HepG2 (cell line): ENCODE results near the gene NACC2. TPM values are rescaled to one million over a fixed set of nuclear protein-coding genes. Genes with fewer than 3 reads are reported as not detected.

Experiments
- ERF ChIP-seq: IDR thresholded peaks from 2 replicates; pipeline ENCODE4 v1.6.1; 2018; ENCODE audit warnings: missing biosample characterization, missing genetic modification reagents
- NONO ChIP-seq, 2 experiments: fragments of 450-650 bp in 1 of 2; sonication (generic) in 1 of 2; formaldehyde crosslinking in 1 of 2; IDR thresholded peaks in 1 of 2; conservative IDR thresholded peaks in 1 of 2; 2 replicates each; pipeline versions ENCODE4 v1.6.1 to v1.8.0; 2017 to 2022; ENCODE audit warnings: mild to moderate bottlenecking in 1 of 2, missing genetic modification reagents in 1 of 2, moderate library complexity in 1 of 2
- POLR2A ChIP-seq, 2 experiments: IDR thresholded peaks; 2 replicates each; pipeline ENCODE4 v1.6.1; 2011; ENCODE audit warnings: low read depth in 2 of 2, low read length in 2 of 2, mild to moderate bottlenecking in 1 of 2, moderate library complexity in 1 of 2; ENCODE audit not compliant: insufficient read depth in 1 of 2
- PTBP1 ChIP-seq: fragments of 200-400 bp; formaldehyde crosslinking; IDR thresholded peaks from 2 replicates; pipeline ENCODE4 v1.6.1; 2018; ENCODE audit warnings: low read length, low read depth; ENCODE audit not compliant: poor library complexity, severe bottlenecking
- RARG ChIP-seq: sonication (generic); formaldehyde crosslinking; IDR thresholded peaks from 2 replicates; pipeline ENCODE4 v1.4.0; 2020; ENCODE audit warnings: low read depth, mild to moderate bottlenecking, missing genetic modification reagents
- RXRB ChIP-seq: IDR thresholded peaks from 2 replicates; pipeline ENCODE4 v1.6.1; 2016; ENCODE audit warnings: borderline replicate concordance, missing genetic modification reagents, missing compliant biosample characterization
- SCMH1 ChIP-seq: sonication (generic); formaldehyde crosslinking; IDR thresholded peaks from 2 replicates; pipeline ENCODE4 v1.9.0; 2021; ENCODE audit warnings: missing genetic modification reagents, mild to moderate bottlenecking, borderline replicate concordance
- SKI ChIP-seq: fragments of 450-650 bp; IDR thresholded peaks from one replicate; pipeline ENCODE4 v1.6.1; 2018; ENCODE audit warnings: mild to moderate bottlenecking; ENCODE audit not compliant: partially characterized antibody
- SOX5 ChIP-seq: IDR thresholded peaks from 2 replicates; pipeline ENCODE4 v1.6.1; 2016; ENCODE audit warnings: borderline replicate concordance
- SP5 ChIP-seq: IDR thresholded peaks from 2 replicates; pipeline ENCODE4 v1.6.1; 2016; ENCODE audit warnings: low read depth, borderline replicate concordance
- SRY ChIP-seq: sonication (generic); formaldehyde crosslinking; IDR thresholded peaks from 2 replicates; pipeline ENCODE4 v1.8.0; 2022; ENCODE audit warnings: mild to moderate bottlenecking, missing genetic modification reagents
- ZNF124 ChIP-seq: sonication (generic); formaldehyde crosslinking; IDR thresholded peaks from 2 replicates; pipeline ENCODE4 v1.4.0; 2020; ENCODE audit warnings: missing genetic modification reagents
- ZNF225 ChIP-seq: sonication (generic); formaldehyde crosslinking; IDR thresholded peaks from 2 replicates; pipeline ENCODE4 v1.4.0; 2020; ENCODE audit warnings: mild to moderate bottlenecking, missing genetic modification reagents
- ZNF232 ChIP-seq: sonication (generic); formaldehyde crosslinking; IDR thresholded peaks from 2 replicates; pipeline ENCODE4 v1.4.0; 2020; ENCODE audit warnings: missing genetic modification reagents, borderline replicate concordance
- ZNF24 ChIP-seq: fragments of 450-650 bp; IDR thresholded peaks from 2 replicates; pipeline ENCODE4 v1.6.1; 2017; ENCODE audit warnings: antibody characterized with exemption, mild to moderate bottlenecking
- ZNF296 ChIP-seq: sonication (generic); formaldehyde crosslinking; conservative IDR thresholded peaks from 2 replicates; pipeline ENCODE4 v1.5.0; 2020; ENCODE audit warnings: mild to moderate bottlenecking, missing genetic modification reagents
- ZNF543 ChIP-seq: sonication (generic); formaldehyde crosslinking; IDR thresholded peaks from 2 replicates; pipeline ENCODE4 v1.4.0; 2020; ENCODE audit warnings: mild to moderate bottlenecking, missing genetic modification reagents
- ZNF605 ChIP-seq: sonication (generic); formaldehyde crosslinking; IDR thresholded peaks from 2 replicates; pipeline ENCODE4 v1.8.0; 2022; ENCODE audit warnings: mild to moderate bottlenecking, missing genetic modification reagents
- ZNF652 ChIP-seq: IDR thresholded peaks from 2 replicates; pipeline ENCODE4 v1.6.1; 2016; ENCODE audit warnings: low read depth, borderline replicate concordance
- ZNF674 ChIP-seq: sonication (generic); formaldehyde crosslinking; IDR thresholded peaks from 2 replicates; pipeline ENCODE4 v1.5.0; 2020; ENCODE audit warnings: low read depth, mild to moderate bottlenecking, missing genetic modification reagents
- polyA plus RNA-seq, 8 experiments: library from polyadenylated mRNA; depleted of rRNA in 3 of 8; stranded (reverse) in 7 of 8; unstranded in 1 of 8; fragments of >200 nt; fragmentation: Illumina TruSeq in 4 of 8; extraction: Trizol in 4 of 8; gene quantifications; 2 replicates each; pipeline versions ENCODE4 v1.2.1 to v1.2.3, GENCODE V29; 2011 to 2016; ENCODE audit warnings: low read depth in 4 of 8, missing spikeins in 1 of 8, mixed read lengths in 1 of 8; ENCODE audit not compliant: insufficient read depth in 1 of 8
- total RNA-seq, 5 experiments: library from RNA; depleted of rRNA; stranded (reverse); fragments of >200 nt; fragmentation: Illumina TruSeq; extraction: Trizol; gene quantifications; 2 replicates each; pipeline ENCODE4 v1.2.3, GENCODE V29; 2016; ENCODE audit warnings: low read depth in 1 of 5
- TF ChIP-seq, protein P1 (sequence below): sonication (generic); formaldehyde crosslinking; IDR thresholded peaks from 2 replicates; pipeline ENCODE4 v1.8.0; 2022; ENCODE audit warnings: missing genetic modification reagents, mild to moderate bottlenecking, borderline replicate concordance
- TF ChIP-seq, protein P2 (sequence below): sonication (generic); formaldehyde crosslinking; IDR thresholded peaks from 2 replicates; pipeline ENCODE4 v1.5.1; 2020; ENCODE audit warnings: missing genetic modification reagents, mild to moderate bottlenecking, borderline replicate concordance
- TF ChIP-seq, protein P3 (sequence below): sonication (generic); formaldehyde crosslinking; IDR thresholded peaks from 2 replicates; pipeline ENCODE4 v1.5.1; 2020; ENCODE audit warnings: mild to moderate bottlenecking, missing genetic modification reagents, moderate library complexity

Gene NACC2
- total and polyA plus RNA-seq, 2 of the 13 experiments (the other 11 are each of a cell fraction or from before 2014, with no cell fraction given): 5.9 to 12.3 TPM

DNA sequence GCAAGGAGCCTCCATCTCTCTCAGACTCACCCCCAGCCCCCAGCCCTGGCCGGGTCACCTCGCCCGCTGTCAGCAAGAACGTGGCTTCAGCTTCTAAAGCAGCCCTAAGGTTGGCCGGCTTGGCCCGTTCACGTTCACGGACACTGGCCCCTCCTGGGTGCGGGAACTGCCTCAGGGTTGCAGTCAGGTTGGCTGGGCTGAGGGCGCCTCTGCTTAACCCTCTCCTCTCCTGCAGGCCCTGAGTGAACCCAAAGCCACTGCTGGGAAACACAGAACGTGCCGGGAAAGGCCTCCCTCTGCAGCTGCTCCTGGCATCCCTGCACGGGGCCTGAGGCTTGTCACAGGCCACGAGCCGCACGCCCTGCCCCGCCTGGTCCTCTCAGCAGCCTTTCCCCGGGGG lies 93.9 kb downstream of the NACC2 start (continued):
- TF ChIP-seq, protein P1, sequence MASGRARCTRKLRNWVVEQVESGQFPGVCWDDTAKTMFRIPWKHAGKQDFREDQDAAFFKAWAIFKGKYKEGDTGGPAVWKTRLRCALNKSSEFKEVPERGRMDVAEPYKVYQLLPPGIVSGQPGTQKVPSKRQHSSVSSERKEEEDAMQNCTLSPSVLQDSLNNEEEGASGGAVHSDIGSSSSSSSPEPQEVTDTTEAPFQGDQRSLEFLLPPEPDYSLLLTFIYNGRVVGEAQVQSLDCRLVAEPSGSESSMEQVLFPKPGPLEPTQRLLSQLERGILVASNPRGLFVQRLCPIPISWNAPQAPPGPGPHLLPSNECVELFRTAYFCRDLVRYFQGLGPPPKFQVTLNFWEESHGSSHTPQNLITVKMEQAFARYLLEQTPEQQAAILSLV: no peak
- TF ChIP-seq SP5 (CRISPR knock-in tag): no peak
- TF ChIP-seq RARG (CRISPR knock-in tag): no peak
- TF ChIP-seq ZNF225 (CRISPR knock-in tag): no peak
- no peak for TF ChIP-seq PTBP1
- no peak for TF ChIP-seq ZNF24
- TF ChIP-seq ZNF232 (CRISPR knock-in tag): no peak
- no peak for TF ChIP-seq ZNF605 (CRISPR knock-in tag)
- TF ChIP-seq SKI: peak; percentile 63
- no peak for TF ChIP-seq SRY (CRISPR knock-in tag)
- 0 out of 2 replicates have a peak, but pooled peaks have one; percentile 27 for TF ChIP-seq ERF (CRISPR knock-in tag)
- no peak for TF ChIP-seq ZNF674 (CRISPR knock-in tag)
- no peak for TF ChIP-seq SCMH1 (CRISPR knock-in tag)
- no peak for TF ChIP-seq ZNF124 (CRISPR knock-in tag)
- TF ChIP-seq, protein P2, sequence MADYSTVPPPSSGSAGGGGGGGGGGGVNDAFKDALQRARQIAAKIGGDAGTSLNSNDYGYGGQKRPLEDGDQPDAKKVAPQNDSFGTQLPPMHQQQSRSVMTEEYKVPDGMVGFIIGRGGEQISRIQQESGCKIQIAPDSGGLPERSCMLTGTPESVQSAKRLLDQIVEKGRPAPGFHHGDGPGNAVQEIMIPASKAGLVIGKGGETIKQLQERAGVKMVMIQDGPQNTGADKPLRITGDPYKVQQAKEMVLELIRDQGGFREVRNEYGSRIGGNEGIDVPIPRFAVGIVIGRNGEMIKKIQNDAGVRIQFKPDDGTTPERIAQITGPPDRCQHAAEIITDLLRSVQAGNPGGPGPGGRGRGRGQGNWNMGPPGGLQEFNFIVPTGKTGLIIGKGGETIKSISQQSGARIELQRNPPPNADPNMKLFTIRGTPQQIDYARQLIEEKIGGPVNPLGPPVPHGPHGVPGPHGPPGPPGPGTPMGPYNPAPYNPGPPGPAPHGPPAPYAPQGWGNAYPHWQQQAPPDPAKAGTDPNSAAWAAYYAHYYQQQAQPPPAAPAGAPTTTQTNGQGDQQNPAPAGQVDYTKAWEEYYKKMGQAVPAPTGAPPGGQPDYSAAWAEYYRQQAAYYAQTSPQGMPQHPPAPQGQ (CRISPR knock-in tag): no peak
- TF ChIP-seq RXRB (CRISPR knock-in tag): peak; percentile 69
- peak; percentile 40; the same call in 1 of the 2 replicates for TF ChIP-seq SOX5 (CRISPR knock-in tag)
- TF ChIP-seq NONO (IDR thresholded peaks at IDR 0.05): no peak
- TF ChIP-seq NONO (CRISPR knock-in tag; conservative IDR thresholded peaks at IDR 0.05): no peak; the same call in 1 of the 2 replicates
- peak; percentile 95 for TF ChIP-seq ZNF652 (CRISPR knock-in tag)
- no peak for TF ChIP-seq POLR2A (IDR thresholded peaks at IDR 0.05; ENCODE audit: insufficient read depth in 1 of 2, low read depth in 2 of 2, low read length in 2 of 2)
- TF ChIP-seq ZNF543: no peak
- 0 out of 2 replicates have a peak, but pooled peaks have one; percentile 53 for TF ChIP-seq ZNF296 (CRISPR knock-in tag)
- TF ChIP-seq, protein P3, sequence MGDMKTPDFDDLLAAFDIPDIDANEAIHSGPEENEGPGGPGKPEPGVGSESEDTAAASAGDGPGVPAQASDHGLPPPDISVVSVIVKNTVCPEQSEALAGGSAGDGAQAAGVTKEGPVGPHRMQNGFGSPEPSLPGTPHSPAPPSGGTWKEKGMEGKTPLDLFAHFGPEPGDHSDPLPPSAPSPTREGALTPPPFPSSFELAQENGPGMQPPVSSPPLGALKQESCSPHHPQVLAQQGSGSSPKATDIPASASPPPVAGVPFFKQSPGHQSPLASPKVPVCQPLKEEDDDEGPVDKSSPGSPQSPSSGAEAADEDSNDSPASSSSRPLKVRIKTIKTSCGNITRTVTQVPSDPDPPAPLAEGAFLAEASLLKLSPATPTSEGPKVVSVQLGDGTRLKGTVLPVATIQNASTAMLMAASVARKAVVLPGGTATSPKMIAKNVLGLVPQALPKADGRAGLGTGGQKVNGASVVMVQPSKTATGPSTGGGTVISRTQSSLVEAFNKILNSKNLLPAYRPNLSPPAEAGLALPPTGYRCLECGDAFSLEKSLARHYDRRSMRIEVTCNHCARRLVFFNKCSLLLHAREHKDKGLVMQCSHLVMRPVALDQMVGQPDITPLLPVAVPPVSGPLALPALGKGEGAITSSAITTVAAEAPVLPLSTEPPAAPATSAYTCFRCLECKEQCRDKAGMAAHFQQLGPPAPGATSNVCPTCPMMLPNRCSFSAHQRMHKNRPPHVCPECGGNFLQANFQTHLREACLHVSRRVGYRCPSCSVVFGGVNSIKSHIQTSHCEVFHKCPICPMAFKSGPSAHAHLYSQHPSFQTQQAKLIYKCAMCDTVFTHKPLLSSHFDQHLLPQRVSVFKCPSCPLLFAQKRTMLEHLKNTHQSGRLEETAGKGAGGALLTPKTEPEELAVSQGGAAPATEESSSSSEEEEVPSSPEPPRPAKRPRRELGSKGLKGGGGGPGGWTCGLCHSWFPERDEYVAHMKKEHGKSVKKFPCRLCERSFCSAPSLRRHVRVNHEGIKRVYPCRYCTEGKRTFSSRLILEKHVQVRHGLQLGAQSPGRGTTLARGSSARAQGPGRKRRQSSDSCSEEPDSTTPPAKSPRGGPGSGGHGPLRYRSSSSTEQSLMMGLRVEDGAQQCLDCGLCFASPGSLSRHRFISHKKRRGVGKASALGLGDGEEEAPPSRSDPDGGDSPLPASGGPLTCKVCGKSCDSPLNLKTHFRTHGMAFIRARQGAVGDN (CRISPR knock-in tag): peak; percentile 77
